Measurements from ENCODE around the gene GNL3.
"Not testable (repeated sequence)": the region's sequence is repeated elsewhere in the genome, so short reads cannot be mapped to it uniquely, and the experiment has no call there.

GNL3 gene

DNA sequence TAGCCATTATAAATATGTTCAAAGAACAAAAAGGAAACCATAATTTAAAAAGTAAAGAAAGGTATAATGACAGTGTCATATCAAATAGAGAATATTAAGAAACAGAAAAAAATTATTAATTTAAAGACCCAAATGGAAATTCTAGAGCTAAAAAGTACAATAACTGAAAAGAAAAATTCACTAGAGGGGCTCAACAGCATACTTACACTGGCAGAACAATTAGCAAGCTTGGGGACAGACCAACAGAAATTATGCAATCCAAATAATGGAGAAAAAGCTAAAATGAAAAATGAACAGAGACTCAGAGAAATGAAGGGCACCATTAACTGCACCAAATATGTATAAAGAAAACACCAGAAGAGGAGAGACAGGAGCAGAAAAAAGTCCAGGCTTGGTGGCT lies 33.8 kb downstream of the GNL3 start:
- Histone ChIP-seq H3K36me3 (peaks cover 10 to 59% (median 44%) of the 10 kb centered on the region in 11 experiments), H3K4me1 (peaks cover 62 to 100% (median 85%) of the 10 kb centered on the region in 10 experiments), H3K4me2 (peak overlapping the region; percentile 71 to 90 (median 83)), H3K27ac (peak overlapping the region; percentile 58 to 98 (median 97); a peak in 21 of 22 replicates), H3K9me3 (replicated peaks in 1 of 11) (peaks cover 13 to 53% (median 35%) of the 10 kb centered on the region in 11 experiments; a peak in 20 of 22 replicates), H3K27me3 (no peaks in the 10 kb centered on the region), H3K9ac (peak overlapping the region; percentile 54 to 87 (median 80); a peak in 20 of 22 replicates), H4K20me1 (no peaks in the 10 kb centered on the region), H3K4me3 (peak overlapping the region in 9 of 10 experiments; percentile 9 to 53 (median 42); a peak in 12 of 20 replicates)
- TF ChIP-seq Cebpa-rat (IDR thresholded peaks at IDR 0.05), result no peak

DNA sequence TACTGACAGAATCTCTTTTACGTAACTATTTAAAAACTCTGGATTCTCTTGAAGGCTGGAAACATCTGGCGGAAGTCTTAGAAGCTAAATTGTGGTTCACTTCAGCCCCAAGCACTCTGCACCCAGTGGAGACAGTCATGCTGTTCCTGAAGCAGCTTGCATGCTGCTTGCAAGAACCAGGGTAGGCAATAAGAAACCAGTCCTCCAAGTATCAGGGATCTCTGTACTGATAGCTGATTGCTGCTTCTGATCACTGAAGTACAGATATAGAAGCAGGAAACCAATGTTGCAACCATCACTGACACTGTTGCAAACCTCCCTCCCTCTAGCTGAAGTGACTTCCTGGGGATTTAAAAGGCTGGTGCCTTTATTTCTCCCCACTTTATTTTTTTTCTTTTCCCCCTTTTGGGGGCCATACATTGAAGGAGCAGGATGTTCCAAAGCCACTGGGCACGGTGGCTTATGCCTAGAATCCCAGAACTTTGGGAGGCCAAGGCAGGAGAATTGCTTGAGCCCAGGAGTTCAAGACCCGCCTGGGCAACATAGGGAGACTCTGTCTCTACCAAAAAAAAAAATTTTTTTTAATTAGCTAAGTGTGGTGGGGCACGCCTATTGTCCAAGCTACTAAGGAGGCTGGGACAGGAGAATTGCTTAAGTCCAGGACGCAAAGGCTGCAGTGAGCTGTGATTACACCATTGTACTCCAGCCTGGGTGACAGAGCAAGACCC lies 35.3 kb downstream of the GNL3 start:
- H3K4me3 ChIP-seq, result peak overlapping the region in 7 of 10 experiments; percentile 6 to 53 (median 43); a peak in 10 of 20 replicates
- H3K9ac ChIP-seq, result peak overlapping the region; percentile 54 to 87 (median 80); a peak in 21 of 22 replicates
- peak overlapping the region; percentile 71 to 90 (median 83) for H3K4me2 ChIP-seq
- peak overlapping the region; percentile 58 to 98 (median 97); a peak in 21 of 22 replicates for H3K27ac ChIP-seq
- TF ChIP-seq Cebpa-rat (IDR thresholded peaks at IDR 0.05), result peak in 10 of 11 experiments; percentile 63 to 99 (median 98); a peak in 19 of 22 replicates
- no peaks in the 10 kb centered on the region for H4K20me1 ChIP-seq
- H3K27me3 ChIP-seq, result no peaks in the 10 kb centered on the region
- peaks cover 25 to 59% (median 46%) of the 10 kb centered on the region in 11 experiments for H3K9me3 ChIP-seq (replicated peaks in 1 of 11)
- H3K36me3 ChIP-seq, result peaks cover 10 to 65% (median 39%) of the 10 kb centered on the region in 11 experiments
- H3K4me1 ChIP-seq, result peaks cover 47 to 84% (median 69%) of the 10 kb centered on the region in 10 experiments

DNA sequence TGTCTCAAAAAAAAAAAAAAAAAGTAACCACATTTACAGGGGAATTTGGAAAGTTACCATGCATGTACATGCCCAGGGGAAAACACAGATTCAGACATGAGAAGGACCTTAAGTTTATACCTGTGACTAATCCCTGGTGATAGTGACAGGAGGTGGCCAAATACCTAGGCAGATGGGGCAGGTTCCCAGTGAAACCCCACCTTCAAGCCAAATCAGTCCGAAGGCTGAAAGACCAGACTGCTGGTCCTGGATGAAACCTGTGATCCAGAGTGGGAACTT lies 35.8 kb downstream of the GNL3 start:
- Histone ChIP-seq H3K36me3 (peaks cover 10 to 65% (median 37%) of the 10 kb centered on the region in 11 experiments), H3K27ac (peak overlapping the region; percentile 58 to 98 (median 97); a peak in 21 of 22 replicates), H3K4me3 (peak overlapping the region in 6 of 10 experiments; percentile 6 to 48 (median 33); a peak in 9 of 20 replicates), H3K9ac (peak overlapping the region; percentile 54 to 87 (median 80); a peak in 21 of 22 replicates), H3K27me3 (no peaks in the 10 kb centered on the region), H3K9me3 (replicated peaks in 1 of 11) (peaks cover 29 to 64% (median 51%) of the 10 kb centered on the region in 11 experiments), H4K20me1 (no peaks in the 10 kb centered on the region), H3K4me1 (peaks cover 46 to 79% (median 65%) of the 10 kb centered on the region in 10 experiments), H3K4me2 (peak overlapping the region; percentile 71 to 90 (median 83))
- no peak for TF ChIP-seq Cebpa-rat (IDR thresholded peaks at IDR 0.05)

DNA sequence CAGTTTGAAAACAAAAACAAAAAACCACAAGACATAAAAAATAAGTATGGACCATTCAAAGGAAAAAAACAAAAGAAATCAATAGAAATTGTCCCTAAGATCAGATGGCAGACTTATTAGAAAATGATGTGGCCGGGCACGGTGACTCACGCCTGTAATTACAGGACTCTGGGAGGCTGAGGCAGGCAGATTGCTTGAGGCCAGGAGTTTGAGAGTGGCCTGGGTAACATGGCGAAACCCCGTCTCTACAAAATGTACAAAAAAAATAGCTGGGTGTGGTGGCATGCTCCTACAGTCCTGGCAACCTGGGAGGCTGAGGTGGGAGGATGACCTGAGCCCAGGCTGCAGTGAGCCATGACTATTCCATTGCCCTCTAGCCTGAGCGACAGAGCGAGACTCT lies 36.7 kb downstream of the GNL3 start:
- TF ChIP-seq Cebpa-rat (IDR thresholded peaks at IDR 0.05), result no peak
- Histone ChIP-seq H3K4me2 (peak overlapping the region; percentile 71 to 90 (median 83)), H3K27ac (peak overlapping the region; percentile 58 to 98 (median 97); a peak in 21 of 22 replicates), H3K9me3 (replicated peaks in 1 of 11) (peaks cover 38 to 64% (median 58%) of the 10 kb centered on the region in 11 experiments), H3K36me3 (peaks cover 16 to 65% (median 37%) of the 10 kb centered on the region in 11 experiments), H3K4me1 (peaks cover 46 to 71% (median 60%) of the 10 kb centered on the region in 10 experiments), H3K9ac (peak overlapping the region in 10 of 11 experiments; percentile 35 to 87 (median 80); a peak in 19 of 22 replicates), H3K4me3 (peak overlapping the region in 1 of 10 experiments; percentile 48; a peak in 2 of 20 replicates), H4K20me1 (no peaks in the 10 kb centered on the region), H3K27me3 (no peaks in the 10 kb centered on the region)

DNA sequence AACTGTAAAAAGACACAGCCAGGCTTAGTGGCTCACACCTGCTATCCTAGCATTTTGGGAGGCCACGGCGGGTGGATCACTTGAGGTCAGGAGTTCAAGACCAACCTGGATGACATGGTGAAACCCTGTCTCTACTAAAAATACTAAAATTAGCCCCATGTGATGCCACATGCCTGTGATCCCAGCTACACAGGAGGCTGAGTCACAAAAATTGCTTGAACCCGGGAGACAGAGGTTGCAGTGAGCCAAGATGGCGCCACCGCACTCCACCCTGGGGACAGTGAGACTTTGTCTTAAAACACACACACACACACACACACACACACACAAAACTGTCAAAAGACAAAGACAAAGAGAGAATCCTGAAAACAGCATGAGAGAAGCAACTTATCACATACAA lies 38.1 kb downstream of the GNL3 start:
- Histone ChIP-seq H3K4me3 (no peak overlapping the region; a peak in 1 of 20 replicates), H3K4me2 (peak overlapping the region in 7 of 11 experiments; percentile 42 to 90 (median 86); a peak in 11 of 22 replicates), H3K9me3 (replicated peaks in 1 of 11) (peaks cover 48 to 68% (median 62%) of the 10 kb centered on the region in 11 experiments), H4K20me1 (no peaks in the 10 kb centered on the region), H3K36me3 (peaks cover 24 to 67% (median 39%) of the 10 kb centered on the region in 11 experiments), H3K27ac (peak overlapping the region in 10 of 11 experiments; percentile 73 to 98 (median 97); a peak in 19 of 22 replicates), H3K4me1 (peaks cover 42 to 57% (median 50%) of the 10 kb centered on the region in 10 experiments), H3K27me3 (no peaks in the 10 kb centered on the region), H3K9ac (peak overlapping the region in 1 of 11 experiments; percentile 13; a peak in 3 of 22 replicates)
- TF ChIP-seq Cebpa-rat (IDR thresholded peaks at IDR 0.05), result no peak

DNA sequence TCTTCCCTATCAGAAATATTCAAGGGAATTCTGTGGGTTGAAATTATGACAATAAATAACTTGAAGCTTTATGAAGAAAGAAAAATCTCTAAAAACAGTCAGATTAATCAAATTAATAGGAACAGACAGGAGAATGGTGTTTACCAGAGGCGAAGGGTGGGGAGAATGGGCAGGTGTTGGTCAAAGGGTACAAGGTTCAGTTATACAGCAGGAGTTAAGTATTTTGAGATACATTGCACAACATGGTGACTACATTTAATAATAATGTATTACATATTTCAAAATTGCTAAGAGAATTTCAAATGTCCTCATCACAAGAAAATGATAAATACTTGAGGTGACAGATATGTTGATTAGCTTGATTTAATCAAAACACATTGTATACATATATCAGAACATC lies 38.7 kb downstream of the GNL3 start:
- H3K4me3 ChIP-seq, result no peak overlapping the region
- H3K9ac ChIP-seq, result no peak overlapping the region
- H3K4me2 ChIP-seq, result 0 out of 22 replicates have a peak overlapping the region, but pooled peaks of 1 of the 11 experiments have one; percentile 90
- no peak for TF ChIP-seq Cebpa-rat (IDR thresholded peaks at IDR 0.05)
- H3K9me3 ChIP-seq (replicated peaks in 1 of 11), result peaks cover 48 to 68% (median 62%) of the 10 kb centered on the region in 11 experiments
- peaks cover 25 to 67% (median 40%) of the 10 kb centered on the region in 11 experiments for H3K36me3 ChIP-seq
- H3K27me3 ChIP-seq, result no peaks in the 10 kb centered on the region
- H3K27ac ChIP-seq, result peak overlapping the region in 9 of 11 experiments; percentile 86 to 98 (median 97); a peak in 14 of 22 replicates
- no peaks in the 10 kb centered on the region for H4K20me1 ChIP-seq
- peaks cover 37 to 51% (median 44%) of the 10 kb centered on the region in 10 experiments for H3K4me1 ChIP-seq

DNA sequence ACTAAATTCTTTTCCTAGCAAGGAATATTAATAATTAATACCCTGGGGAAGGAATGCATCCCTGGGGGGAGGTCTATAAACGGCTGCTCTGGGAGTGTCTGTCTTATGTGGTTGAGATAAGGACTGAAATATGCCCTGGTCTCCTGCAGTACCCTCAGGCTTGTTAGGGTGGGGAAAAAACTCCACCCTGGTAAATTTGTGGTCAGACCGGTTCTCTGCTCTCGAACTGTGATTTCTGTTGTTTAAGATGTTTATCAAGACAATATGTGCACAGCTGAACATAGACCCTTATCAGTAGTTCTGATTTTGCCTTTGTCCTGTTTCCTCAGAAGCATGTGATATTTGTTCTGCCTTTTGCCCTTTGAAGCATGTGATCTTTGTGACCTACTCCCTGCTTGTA lies 42.9 kb downstream of the GNL3 start:
- Histone ChIP-seq H3K4me3 (peak overlapping the region in 5 of 10 experiments; percentile 18 to 38 (median 21); a peak in 4 of 20 replicates), H3K9me3 (replicated peaks in 1 of 11) (peaks cover 82 to 98% (median 94%) of the 10 kb centered on the region in 11 experiments), H3K4me1 (peaks cover 0 to 28% (median 19%) of the 10 kb centered on the region in 10 experiments; a peak in 16 of 20 replicates), H3K36me3 (peaks cover 65 to 94% (median 74%) of the 10 kb centered on the region in 11 experiments)
- H3K4me2 ChIP-seq, H3K27me3 ChIP-seq, H3K27ac ChIP-seq, H4K20me1 ChIP-seq, H3K9ac ChIP-seq: not testable (repeated sequence)

DNA sequence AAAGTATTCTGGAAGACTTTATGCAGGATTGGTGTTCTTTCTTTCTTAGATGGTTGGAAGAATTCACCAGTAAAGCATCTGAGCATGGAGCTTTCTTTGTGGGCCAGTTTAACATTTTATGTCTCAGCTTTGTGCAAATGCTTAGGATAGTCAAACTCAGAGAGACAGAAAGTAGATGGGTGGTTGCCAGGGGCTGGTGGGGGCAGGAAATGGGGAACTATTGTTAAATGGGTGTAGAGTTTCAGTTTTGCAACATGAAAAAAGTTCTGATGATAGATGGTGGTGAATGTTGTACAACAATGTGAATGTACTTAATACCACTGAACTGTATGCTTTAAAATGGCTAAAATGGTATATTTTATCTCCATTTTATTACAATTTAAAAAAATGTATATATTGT lies 44.8 kb downstream of the GNL3 start:
- peak overlapping the region in 8 of 11 experiments; percentile 35 to 72 (median 49); a peak in 16 of 22 replicates for H3K27ac ChIP-seq

More for the DNA sequence above, 44.8 kb downstream of the GNL3 start:
- peak overlapping the region in 4 of 11 experiments; percentile 1 to 38 (median 8); a peak in 3 of 22 replicates for H3K9ac ChIP-seq
- H3K27me3 ChIP-seq, result no peaks in the 10 kb centered on the region
- no peak for TF ChIP-seq Cebpa-rat (IDR thresholded peaks at IDR 0.05)
- H3K4me1 ChIP-seq, result peaks cover 0 to 20% (median 14%) of the 10 kb centered on the region in 10 experiments; a peak in 12 of 20 replicates
- peak overlapping the region in 1 of 10 experiments; percentile 25; a peak in 1 of 20 replicates for H3K4me3 ChIP-seq
- peak overlapping the region in 8 of 11 experiments; percentile 16 to 65 (median 34); a peak in 11 of 22 replicates for H3K4me2 ChIP-seq
- peaks cover 84 to 98% (median 88%) of the 10 kb centered on the region in 11 experiments for H3K36me3 ChIP-seq
- peaks cover 90 to 100% (median 92%) of the 10 kb centered on the region in 11 experiments for H3K9me3 ChIP-seq (replicated peaks in 1 of 11)
- H4K20me1 ChIP-seq, result no peaks in the 10 kb centered on the region

Data from BLaER1 treated with 17β-estradiol and CSF1 and Interleukin-3, amounts not matched to agents 10 nM and 100 nM (cell line).